Neural progenitor cell (in vitro differentiated cells): ENCODE results near the gene STAG1. TPM values are rescaled to one million over a fixed set of nuclear protein-coding genes. Genes with fewer than 3 reads are reported as not detected.
"Not testable (repeated sequence)": the region's sequence is repeated elsewhere in the genome, so short reads cannot be mapped to it uniquely, and the experiment has no call there.

Experiments
- DNase-seq: peaks from one replicate; pipeline ENCODE4 v3.0.0-alpha.2; 2016; ENCODE audit warnings: low spot score
- H2AFZ ChIP-seq: fragments of 200-600 bp; sonication (generic); replicated peaks from 2 replicates; pipeline ENCODE4 v1.6.1; 2016; ENCODE audit warnings: antibody characterized with exemption
- H3F3A ChIP-seq: fragments of 200-600 bp; sonication (generic); 2 replicates; pipeline ENCODE4 v1.6.1; 2016; ENCODE audit warnings: antibody characterized with exemption, low read depth
- H3K27ac ChIP-seq: fragments of 200-600 bp; sonication (generic); 2 replicates; pipeline ENCODE4 v1.5.1; 2016; ENCODE audit warnings: mild to moderate bottlenecking
- H3K27me3 ChIP-seq: fragments of 200-600 bp; sonication (generic); 2 replicates; pipeline ENCODE4 v1.6.1; 2016; ENCODE audit warnings: mild to moderate bottlenecking, moderate library complexity
- H3K36me3 ChIP-seq: fragments of 200-600 bp; sonication (generic); 2 replicates; pipeline ENCODE4 v1.5.1; 2016
- H3K4me1 ChIP-seq: fragments of 200-600 bp; sonication (generic); 2 replicates; pipeline ENCODE4 v1.6.1; 2016; ENCODE audit warnings: mixed run types
- H3K4me2 ChIP-seq: fragments of 200-600 bp; sonication (generic); 2 replicates; pipeline ENCODE4 v1.6.1; 2016
- H3K4me3 ChIP-seq: fragments of 200-600 bp; sonication (generic); 2 replicates; pipeline ENCODE4 v1.5.1; 2016
- H3K79me2 ChIP-seq: fragments of 200-600 bp; sonication (generic); 2 replicates; pipeline ENCODE4 v1.6.1; 2016; ENCODE audit warnings: low read depth
- H3K9ac ChIP-seq: fragments of 200-600 bp; sonication (generic); 2 replicates; pipeline ENCODE4 v1.6.1; 2016
- H3K9me3 ChIP-seq: fragments of 200-600 bp; sonication (generic); 2 replicates; pipeline ENCODE4 v1.5.1; 2016; ENCODE audit warnings: low read depth
- H4K20me1 ChIP-seq: fragments of 200-600 bp; sonication (generic); 2 replicates; pipeline ENCODE4 v1.6.1; 2016; ENCODE audit warnings: low read depth
- H3K27ac Mint-ChIP-seq: 3 replicates; pipeline ENCODE4 v1.8.0; 2021; ENCODE audit warnings: mixed read lengths
- H3K27me3 Mint-ChIP-seq: 2 replicates; pipeline ENCODE4 v1.8.0; 2022; ENCODE audit warnings: low read depth, mild to moderate bottlenecking, inconsistent platforms, moderate library complexity, mixed read lengths; ENCODE audit not compliant: insufficient read depth
- H3K36me3 Mint-ChIP-seq: 3 replicates; pipeline ENCODE4 v1.8.0; 2021; ENCODE audit warnings: mixed read lengths
- H3K4me1 Mint-ChIP-seq: 3 replicates; pipeline ENCODE4 v1.8.0; 2021; ENCODE audit warnings: mixed read lengths
- H3K4me3 Mint-ChIP-seq: 3 replicates; pipeline ENCODE4 v1.8.0; 2021; ENCODE audit warnings: mild to moderate bottlenecking, moderate library complexity, mixed read lengths
- H3K9me3 Mint-ChIP-seq: 3 replicates; pipeline ENCODE4 v1.8.0; 2020; ENCODE audit warnings: mixed read lengths
- EZH2 ChIP-seq: fragments of 200-600 bp; sonication (generic); IDR thresholded peaks from 2 replicates; pipeline ENCODE4 v1.6.1; 2017; ENCODE audit warnings: antibody characterized with exemption, mild to moderate bottlenecking, moderate library complexity
- EZH2phosphoT487 ChIP-seq: fragments of 200-600 bp; sonication (generic); IDR thresholded peaks from 2 replicates; pipeline ENCODE4 v1.6.1; 2017; ENCODE audit warnings: antibody characterized with exemption
- total RNA-seq: library from RNA; depleted of rRNA; stranded (reverse); fragments of >200 nt; gene quantifications from 2 replicates; pipeline ENCODE4 v1.2.3, GENCODE V29; 2015; ENCODE audit warnings: low replicate concordance
- TF ChIP-seq, protein P1 (sequence below): fragments of 200-600 bp; sonication (generic); IDR thresholded peaks from 2 replicates; pipeline ENCODE4 v1.5.1; 2017; ENCODE audit warnings: antibody characterized with exemption, mild to moderate bottlenecking

Gene STAG1
- total RNA-seq, 1 donor from 2014 or later: 38.3 TPM

GRCh38 chr3:136728473-136728872, 23.7 kb downstream of the STAG1 start:
- H3K4me3 ChIP-seq: no peak overlapping the region
- no peaks in the 10 kb centered on the region for H3K36me3 ChIP-seq
- Mint-ChIP-seq H3K27ac (no peak overlapping the region), H3K4me3 (no peak overlapping the region), H3K9me3 (peaks cover 11% of the 10 kb centered on the region), H3K36me3 (peaks cover 5% of the 10 kb centered on the region), H3K27me3 (no peaks in the 10 kb centered on the region), H3K4me1 (peaks cover 14% of the 10 kb centered on the region)
- H3K4me2 ChIP-seq: peak overlapping the region; percentile 25
- no peak overlapping the region for H3K9ac ChIP-seq
- H3K4me1 ChIP-seq: peaks cover 36% of the 10 kb centered on the region
- H3K27ac ChIP-seq: no peak overlapping the region
- DNase-seq: no peak
- H3K79me2 ChIP-seq: peaks cover 91% of the 10 kb centered on the region
- no peak overlapping the region for H2AFZ ChIP-seq
- TF ChIP-seq EZH2: no peak
- no peak for TF ChIP-seq EZH2phosphoT487
- H3K27me3 ChIP-seq: no peaks in the 10 kb centered on the region
- no peaks in the 10 kb centered on the region for H3K9me3 ChIP-seq
- peaks cover 19% of the 10 kb centered on the region for H3F3A ChIP-seq
- H4K20me1 ChIP-seq: peaks cover 2% of the 10 kb centered on the region

- Histone ChIP-seq H3K79me2 (peaks cover 79% of the 10 kb centered on the region), H4K20me1 (peaks cover 2% of the 10 kb centered on the region), H3K4me2 (no peak overlapping the region), H3K9ac (no peak overlapping the region), H3K4me3 (no peak overlapping the region), H2AFZ (no peak overlapping the region), H3F3A (peaks cover 20% of the 10 kb centered on the region), H3K27ac (no peak overlapping the region), H3K36me3 (no peaks in the 10 kb centered on the region), H3K27me3 (no peaks in the 10 kb centered on the region), H3K4me1 (peaks cover 36% of the 10 kb centered on the region), H3K9me3 (no peaks in the 10 kb centered on the region)
- peaks cover 2% of the 10 kb centered on the region for H3K27me3 Mint-ChIP-seq
- no peak overlapping the region for H3K4me3 Mint-ChIP-seq
- H3K36me3 Mint-ChIP-seq: peaks cover 14% of the 10 kb centered on the region
- DNase-seq: no peak
- peaks cover 14% of the 10 kb centered on the region for H3K4me1 Mint-ChIP-seq
- H3K9me3 Mint-ChIP-seq: peaks cover 17% of the 10 kb centered on the region
- no peak overlapping the region for H3K27ac Mint-ChIP-seq
- TF ChIP-seq EZH2 (no peak), EZH2phosphoT487 (no peak)
- TF ChIP-seq, protein P1, sequence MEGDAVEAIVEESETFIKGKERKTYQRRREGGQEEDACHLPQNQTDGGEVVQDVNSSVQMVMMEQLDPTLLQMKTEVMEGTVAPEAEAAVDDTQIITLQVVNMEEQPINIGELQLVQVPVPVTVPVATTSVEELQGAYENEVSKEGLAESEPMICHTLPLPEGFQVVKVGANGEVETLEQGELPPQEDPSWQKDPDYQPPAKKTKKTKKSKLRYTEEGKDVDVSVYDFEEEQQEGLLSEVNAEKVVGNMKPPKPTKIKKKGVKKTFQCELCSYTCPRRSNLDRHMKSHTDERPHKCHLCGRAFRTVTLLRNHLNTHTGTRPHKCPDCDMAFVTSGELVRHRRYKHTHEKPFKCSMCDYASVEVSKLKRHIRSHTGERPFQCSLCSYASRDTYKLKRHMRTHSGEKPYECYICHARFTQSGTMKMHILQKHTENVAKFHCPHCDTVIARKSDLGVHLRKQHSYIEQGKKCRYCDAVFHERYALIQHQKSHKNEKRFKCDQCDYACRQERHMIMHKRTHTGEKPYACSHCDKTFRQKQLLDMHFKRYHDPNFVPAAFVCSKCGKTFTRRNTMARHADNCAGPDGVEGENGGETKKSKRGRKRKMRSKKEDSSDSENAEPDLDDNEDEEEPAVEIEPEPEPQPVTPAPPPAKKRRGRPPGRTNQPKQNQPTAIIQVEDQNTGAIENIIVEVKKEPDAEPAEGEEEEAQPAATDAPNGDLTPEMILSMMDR: no peak
Measured at GRCh38 chr3:136725468-136725867, 26.7 kb downstream of the STAG1 start.

GRCh38 chr3:136722916-136723315, 29.3 kb downstream of the STAG1 start:
- not testable (repeated sequence) for DNase-seq, H3K27ac ChIP-seq, H3K27me3 ChIP-seq, H3K27ac Mint-ChIP-seq, H3K9me3 ChIP-seq, H3K4me2 ChIP-seq, H3K4me1 Mint-ChIP-seq, H3K4me3 Mint-ChIP-seq, H3K4me3 ChIP-seq, H4K20me1 ChIP-seq, H3K36me3 ChIP-seq, H3K27me3 Mint-ChIP-seq, H2AFZ ChIP-seq, H3K9ac ChIP-seq
- Histone ChIP-seq H3F3A (peaks cover 14% of the 10 kb centered on the region), H3K4me1 (peaks cover 19% of the 10 kb centered on the region), H3K79me2 (peaks cover 77% of the 10 kb centered on the region)
- Mint-ChIP-seq H3K9me3 (peaks cover 25% of the 10 kb centered on the region), H3K36me3 (peaks cover 27% of the 10 kb centered on the region)

GRCh38 chr3:136722399-136722798, 29.8 kb downstream of the STAG1 start:
- not testable (repeated sequence) for H3K36me3 ChIP-seq, H3K4me1 Mint-ChIP-seq, H3K27ac ChIP-seq, H3K4me2 ChIP-seq, H3K27me3 Mint-ChIP-seq, DNase-seq, H2AFZ ChIP-seq, H3K9me3 ChIP-seq, H3K4me3 ChIP-seq, H3K27ac Mint-ChIP-seq, H3K27me3 ChIP-seq, H3K4me3 Mint-ChIP-seq, H3K9ac ChIP-seq, H4K20me1 ChIP-seq
- H3K36me3 Mint-ChIP-seq: peaks cover 27% of the 10 kb centered on the region
- peaks cover 25% of the 10 kb centered on the region for H3K9me3 Mint-ChIP-seq
- H3K4me1 ChIP-seq: peaks cover 19% of the 10 kb centered on the region
- peaks cover 77% of the 10 kb centered on the region for H3K79me2 ChIP-seq
- peaks cover 14% of the 10 kb centered on the region for H3F3A ChIP-seq

DNA sequence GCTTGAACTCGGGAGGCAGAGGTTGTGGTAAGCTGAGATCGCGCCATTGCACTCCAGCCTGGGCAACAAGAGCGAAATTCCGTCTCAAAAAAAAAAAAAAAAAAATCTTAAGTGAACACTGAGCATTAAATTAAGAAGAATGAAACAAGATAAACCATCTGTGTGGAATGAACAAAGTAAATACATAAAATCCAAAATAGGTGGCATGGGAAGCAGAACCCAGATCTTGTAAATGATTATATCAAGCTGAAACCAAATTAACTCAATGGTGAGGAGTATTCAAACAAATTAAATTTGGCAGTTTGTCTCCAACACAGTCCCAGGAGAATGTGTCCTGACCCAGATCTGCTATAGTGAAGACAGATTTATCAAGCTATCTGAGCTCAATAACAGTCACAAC, 32.1 kb downstream of the STAG1 start:
- no peak overlapping the region for H3K9ac ChIP-seq
- no peaks in the 10 kb centered on the region for H3K36me3 ChIP-seq
- peaks cover 7% of the 10 kb centered on the region for H3K4me1 ChIP-seq
- no peak overlapping the region for H3K4me3 Mint-ChIP-seq
- no peak overlapping the region for H3K4me2 ChIP-seq
- no peak overlapping the region for H3K27ac Mint-ChIP-seq
- H3K27ac ChIP-seq: no peak overlapping the region
- no peaks in the 10 kb centered on the region for H4K20me1 ChIP-seq
- peaks cover 27% of the 10 kb centered on the region for H3K36me3 Mint-ChIP-seq
- H3K4me3 ChIP-seq: no peak overlapping the region
- H3K9me3 Mint-ChIP-seq: peaks cover 24% of the 10 kb centered on the region
- H3K9me3 ChIP-seq: no peaks in the 10 kb centered on the region
- H3K27me3 ChIP-seq: no peaks in the 10 kb centered on the region
- no peak for DNase-seq
- peaks cover 7% of the 10 kb centered on the region for H3K4me1 Mint-ChIP-seq
- TF ChIP-seq, protein P1: no peak
- TF ChIP-seq EZH2: no peak
- TF ChIP-seq EZH2phosphoT487: no peak
- peaks cover 2% of the 10 kb centered on the region for H3K27me3 Mint-ChIP-seq
- peaks cover 77% of the 10 kb centered on the region for H3K79me2 ChIP-seq
- H2AFZ ChIP-seq: no peak overlapping the region
- H3F3A ChIP-seq: peaks cover 14% of the 10 kb centered on the region
